ENCODE data around the gene HOXD12. TPM values are rescaled to one million over a fixed set of nuclear protein-coding genes. Genes with fewer than 3 reads are reported as not detected.

The HOXD12 gene
- total and polyA plus RNA-seq, 2 donors, result 0.09 to 2.2 TPM

DNA sequence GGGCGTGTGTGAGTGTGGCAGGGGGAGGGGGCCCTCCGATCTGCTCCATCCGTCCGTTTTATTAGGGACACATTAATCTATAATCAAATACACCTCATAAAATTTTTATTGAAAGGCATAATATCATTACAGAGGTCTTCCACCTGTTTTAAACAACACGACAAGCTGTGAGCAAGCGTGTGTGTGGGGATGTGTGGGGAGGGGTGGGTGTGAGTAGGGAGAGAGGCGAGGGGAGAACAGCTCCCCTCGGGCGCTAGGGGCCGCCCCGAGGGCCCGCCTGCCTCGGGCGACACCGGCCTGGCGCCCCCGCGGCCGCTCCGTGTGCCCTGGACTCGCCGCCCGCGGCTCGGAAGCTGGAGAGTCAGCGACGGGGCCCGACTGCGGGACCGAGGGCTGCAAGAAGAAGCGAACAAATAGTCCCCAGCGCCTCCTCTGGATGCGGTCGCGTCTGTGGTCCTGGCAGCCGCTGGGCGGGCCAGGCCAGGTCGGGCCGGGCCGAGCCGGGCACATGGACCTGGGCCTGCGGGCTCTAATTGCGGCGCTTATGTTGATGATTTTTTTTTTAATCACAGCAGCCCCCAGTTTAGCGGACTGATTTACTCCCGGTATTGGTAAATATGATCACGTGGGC lies 22.6 kb downstream of the HOXD12 start:
- H3K4me3 ChIP-seq (ENCODE audit: low read depth, low read length), result peak overlapping the region; percentile 46
- no peaks in the 10 kb centered on the region for H3K4me1 ChIP-seq (ENCODE audit: insufficient read depth)
- WGBS, result 36% methylated on average over 47 of the region's 47 CpGs
- no peaks in the 10 kb centered on the region for H3K36me3 ChIP-seq (ENCODE audit: insufficient read depth)
- no peak for DNase-seq (ENCODE audit: extremely low spot score)
- H3K27ac ChIP-seq (ENCODE audit: low read depth), result no peak overlapping the region

DNA sequence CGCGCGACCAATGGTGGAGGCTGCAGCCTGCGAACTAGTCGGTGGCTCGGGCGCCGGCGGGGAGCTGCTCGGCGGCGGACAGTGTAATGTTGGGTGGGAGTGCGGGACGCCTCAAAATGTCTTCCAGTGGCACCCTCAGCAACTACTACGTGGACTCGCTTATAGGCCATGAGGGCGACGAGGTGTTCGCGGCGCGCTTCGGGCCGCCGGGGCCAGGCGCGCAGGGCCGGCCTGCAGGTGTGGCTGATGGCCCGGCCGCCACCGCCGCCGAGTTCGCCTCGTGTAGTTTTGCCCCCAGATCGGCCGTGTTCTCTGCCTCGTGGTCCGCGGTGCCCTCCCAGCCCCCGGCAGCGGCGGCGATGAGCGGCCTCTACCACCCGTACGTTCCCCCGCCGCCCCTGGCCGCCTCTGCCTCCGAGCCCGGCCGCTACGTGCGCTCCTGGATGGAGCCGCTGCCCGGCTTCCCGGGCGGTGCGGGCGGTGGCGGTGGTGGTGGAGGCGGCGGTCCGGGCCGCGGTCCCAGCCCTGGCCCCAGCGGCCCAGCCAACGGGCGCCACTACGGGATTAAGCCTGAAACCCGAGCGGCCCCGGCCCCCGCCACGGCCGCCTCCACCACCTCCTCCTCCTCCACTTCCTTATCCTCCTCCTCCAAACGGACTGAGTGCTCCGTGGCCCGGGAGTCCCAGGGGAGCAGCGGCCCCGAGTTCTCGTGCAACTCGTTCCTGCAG lies 23.3 kb downstream of the HOXD12 start, which contains the start of gene HOXD9:
Gene HOXD9 (plus strand): TSS at position 37 of the 728 bp plus-strand sequence. CDS start 50 bp downstream, at position 87.
- Histone ChIP-seq H3K4me3 (ENCODE audit: low read depth, low read length) (peak within 1 kb of the TSS; percentile 46), H3K36me3 (ENCODE audit: insufficient read depth) (no peaks in the 10 kb centered on the region), H3K27ac (ENCODE audit: low read depth) (peak within 1 kb of the TSS; percentile 53), H3K4me1 (ENCODE audit: insufficient read depth) (no peaks in the 10 kb centered on the region)
- no peak for DNase-seq (ENCODE audit: extremely low spot score)
- WGBS, result 29% methylated on average over 84 of the region's 84 CpGs

DNA sequence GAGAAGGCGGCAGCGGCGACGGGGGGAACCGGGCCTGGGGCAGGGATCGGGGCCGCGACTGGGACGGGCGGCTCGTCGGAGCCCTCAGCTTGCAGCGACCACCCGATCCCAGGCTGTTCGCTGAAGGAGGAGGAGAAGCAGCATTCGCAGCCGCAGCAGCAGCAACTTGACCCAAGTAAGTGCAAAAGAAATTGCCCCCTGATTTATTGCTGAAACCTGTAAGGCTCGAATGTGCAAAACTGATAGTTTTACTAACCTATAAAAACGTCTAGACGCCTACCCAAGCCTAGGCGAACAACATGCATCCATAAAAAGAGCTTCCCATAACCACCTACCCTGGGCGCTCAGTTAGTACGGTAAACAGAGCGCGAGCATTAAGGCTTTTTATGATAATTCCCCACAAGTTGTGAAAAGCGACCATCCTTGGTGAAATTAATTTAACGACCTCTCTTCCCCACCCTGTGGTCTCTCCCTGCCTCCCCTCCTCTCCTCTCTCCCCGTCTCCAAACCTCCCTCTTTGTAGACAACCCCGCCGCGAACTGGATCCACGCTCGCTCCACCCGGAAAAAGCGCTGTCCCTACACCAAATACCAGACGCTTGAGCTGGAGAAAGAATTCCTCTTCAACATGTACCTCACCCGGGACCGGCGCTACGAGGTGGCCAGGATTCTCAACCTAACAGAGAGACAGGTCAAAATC lies 24.0 kb downstream of the HOXD12 start:
- Histone ChIP-seq H3K4me3 (ENCODE audit: low read depth, low read length) (peak overlapping the region; percentile 46), H3K36me3 (ENCODE audit: insufficient read depth) (no peaks in the 10 kb centered on the region), H3K4me1 (ENCODE audit: insufficient read depth) (no peaks in the 10 kb centered on the region), H3K27ac (ENCODE audit: low read depth) (no peak overlapping the region)
- DNase-seq (ENCODE audit: extremely low spot score), result no peak
- 63% methylated on average over 40 of the region's 40 CpGs for WGBS

- peak overlapping the region; percentile 46 for H3K4me3 ChIP-seq (ENCODE audit: low read depth, low read length)
- no peaks in the 10 kb centered on the region for H3K4me1 ChIP-seq (ENCODE audit: insufficient read depth)
- DNase-seq (ENCODE audit: extremely low spot score), result no peak
- H3K27ac ChIP-seq (ENCODE audit: low read depth), result no peak overlapping the region
- H3K36me3 ChIP-seq (ENCODE audit: insufficient read depth), result no peaks in the 10 kb centered on the region
- 79% methylated on average over 34 of the region's 34 CpGs for WGBS
Observed at GRCh38 chr2:176124110-176124946, 24.7 kb downstream of the HOXD12 start.

DNA sequence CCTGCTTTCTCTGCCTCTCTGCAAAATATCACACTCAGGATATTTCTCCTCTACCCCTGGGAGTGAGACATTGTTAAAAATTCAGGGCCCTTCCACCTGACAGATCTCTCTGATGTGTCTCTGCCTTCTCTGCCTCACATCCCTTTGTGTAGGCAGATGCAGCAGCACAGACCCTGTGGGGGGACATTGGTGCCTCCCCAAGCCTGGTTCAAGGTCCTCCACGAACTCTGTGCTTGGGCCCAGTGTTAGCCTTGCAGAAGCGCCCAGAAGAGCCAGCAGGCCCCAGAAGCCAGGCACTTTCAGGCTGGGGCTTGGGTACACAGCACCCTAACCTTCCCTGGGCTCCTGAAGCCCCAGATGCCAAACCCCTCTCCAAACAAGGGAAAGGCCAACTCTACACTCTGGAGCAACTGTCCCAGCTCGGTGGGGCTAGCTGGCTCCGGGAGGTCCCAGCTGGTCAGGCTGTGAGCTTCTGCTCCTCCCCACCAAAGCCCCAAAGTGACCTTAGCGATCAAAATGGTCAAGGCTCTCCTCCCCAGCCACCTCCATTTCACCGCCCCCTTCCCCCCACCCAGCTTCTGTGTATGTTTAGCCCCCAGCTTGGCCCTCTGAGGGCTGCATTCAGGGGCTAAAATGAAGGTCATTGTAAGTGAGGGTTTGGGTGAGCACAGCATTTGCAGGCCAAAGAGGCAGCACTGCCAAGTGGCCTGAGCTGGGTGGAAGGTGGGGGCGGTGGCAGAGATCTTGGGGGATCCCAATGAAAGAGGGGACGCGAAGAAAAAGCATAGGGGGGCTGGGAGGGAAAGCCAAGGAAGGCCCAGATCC lies 25.6 kb downstream of the HOXD12 start:
- no peaks in the 10 kb centered on the region for H3K36me3 ChIP-seq (ENCODE audit: insufficient read depth)
- WGBS, result 77% methylated on average over 9 of the region's 9 CpGs
- DNase-seq (ENCODE audit: extremely low spot score), result no peak
- peaks cover 2% of the 10 kb centered on the region for H3K4me1 ChIP-seq (ENCODE audit: insufficient read depth)
- H3K27ac ChIP-seq (ENCODE audit: low read depth), result no peak overlapping the region
- H3K4me3 ChIP-seq (ENCODE audit: low read depth, low read length), result no peak overlapping the region

- Histone ChIP-seq H3K4me3 (ENCODE audit: low read depth, low read length) (no peak overlapping the region), H3K36me3 (ENCODE audit: insufficient read depth) (no peaks in the 10 kb centered on the region), H3K4me1 (ENCODE audit: insufficient read depth) (peaks cover 6% of the 10 kb centered on the region), H3K27ac (ENCODE audit: low read depth) (no peak overlapping the region)
- 73% methylated on average over 6 of the region's 6 CpGs for WGBS
- DNase-seq (ENCODE audit: extremely low spot score), result no peak
Observed at GRCh38 chr2:176125772-176126054, 26.1 kb downstream of the HOXD12 start.

- no peak overlapping the region for H3K27ac ChIP-seq (ENCODE audit: low read depth)
- H3K36me3 ChIP-seq (ENCODE audit: insufficient read depth), result no peaks in the 10 kb centered on the region
- no peak overlapping the region for H3K4me3 ChIP-seq (ENCODE audit: low read depth, low read length)
- H3K4me1 ChIP-seq (ENCODE audit: insufficient read depth), result peaks cover 6% of the 10 kb centered on the region
- no peak for DNase-seq (ENCODE audit: extremely low spot score)
- WGBS, result 8% methylated on average over 13 of the region's 13 CpGs
Observed at GRCh38 chr2:176126929-176127773, 27.6 kb downstream of the HOXD12 start.

DNA sequence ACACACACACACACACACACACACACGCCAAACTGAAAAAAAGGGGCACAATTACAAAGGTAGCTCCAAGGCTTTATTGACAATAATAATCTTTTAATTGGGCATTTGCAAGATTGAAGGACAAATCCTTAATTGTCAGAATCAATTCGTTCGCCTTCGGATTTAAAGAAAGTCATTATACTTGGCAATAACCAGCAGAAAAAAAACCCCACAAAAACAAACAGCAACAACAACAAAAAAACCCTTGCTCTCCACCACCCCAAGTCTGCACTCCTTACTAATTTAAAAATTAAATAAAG lies 28.1 kb downstream of the HOXD12 start:
- Histone ChIP-seq H3K27ac (ENCODE audit: low read depth) (no peak overlapping the region), H3K4me1 (ENCODE audit: insufficient read depth) (peaks cover 6% of the 10 kb centered on the region), H3K36me3 (ENCODE audit: insufficient read depth) (no peaks in the 10 kb centered on the region), H3K4me3 (ENCODE audit: low read depth, low read length) (no peak overlapping the region)
- DNase-seq (ENCODE audit: extremely low spot score), result no peak
- WGBS, result 37% methylated on average over 4 of the region's 4 CpGs

- WGBS, result 21% methylated on average over 49 of the region's 49 CpGs
- Histone ChIP-seq H3K27ac (ENCODE audit: low read depth) (no peak overlapping the region), H3K4me1 (ENCODE audit: insufficient read depth) (peaks cover 6% of the 10 kb centered on the region), H3K4me3 (ENCODE audit: low read depth, low read length) (peak overlapping the region; percentile 59), H3K36me3 (ENCODE audit: insufficient read depth) (no peaks in the 10 kb centered on the region)
- no peak for DNase-seq (ENCODE audit: extremely low spot score)
Observed at GRCh38 chr2:176128172-176128981, 28.8 kb downstream of the HOXD12 start.

- no peak for DNase-seq (ENCODE audit: extremely low spot score)
- WGBS, result 2% methylated on average over 64 of the region's 64 CpGs
- peak within 1 kb of the TSS; percentile 59 for H3K4me3 ChIP-seq (ENCODE audit: low read depth, low read length)
- H3K36me3 ChIP-seq (ENCODE audit: insufficient read depth), result no peaks in the 10 kb centered on the region
- peak within 1 kb of the TSS; percentile 79 for H3K27ac ChIP-seq (ENCODE audit: low read depth)
- H3K4me1 ChIP-seq (ENCODE audit: insufficient read depth), result peaks cover 6% of the 10 kb centered on the region
Observed at GRCh38 chr2:176128982-176129796, 29.6 kb downstream of the HOXD12 start, which contains the start of gene HOXD8. Gene HOXD8, plus strand, starts transcription at chr2:176129705. Its CDS starts 662 bp downstream, at chr2:176130367.

DNA sequence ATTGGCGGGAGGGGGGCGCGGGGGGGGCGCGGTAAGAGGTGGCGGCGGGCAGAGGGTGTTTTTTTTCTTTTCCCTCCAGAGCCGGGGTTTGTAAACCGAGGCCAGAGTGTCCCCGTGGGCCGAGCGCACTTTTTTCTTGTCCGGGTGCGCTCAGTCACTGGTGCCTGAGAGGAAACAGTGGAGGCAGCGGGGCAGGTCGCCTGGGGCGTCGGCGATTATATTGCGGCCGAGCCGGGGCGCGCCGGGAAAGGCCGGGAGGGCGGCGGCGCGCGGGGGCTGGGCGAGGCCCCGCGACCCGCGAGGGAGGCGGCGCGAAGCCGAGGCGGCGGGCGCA lies 30.2 kb downstream of the HOXD12 start:
- under 1% methylated on average over 43 of the region's 43 CpGs for WGBS
- no peaks in the 10 kb centered on the region for H3K36me3 ChIP-seq (ENCODE audit: insufficient read depth)
- H3K4me1 ChIP-seq (ENCODE audit: insufficient read depth), result peaks cover 6% of the 10 kb centered on the region
- peak overlapping the region; percentile 79 for H3K27ac ChIP-seq (ENCODE audit: low read depth)
- DNase-seq (ENCODE audit: extremely low spot score), result no peak
- H3K4me3 ChIP-seq (ENCODE audit: low read depth, low read length), result peak overlapping the region; percentile 59
